Measurements from ENCODE around the gene STPG3.
A peak's percentile ranks its signal among the peaks of the same experiment; 100 is the strongest.
"Not testable (repeated sequence)": the region's sequence is repeated elsewhere in the genome, so short reads cannot be mapped to it uniquely, and the experiment has no call there.

Gene STPG3

DNA sequence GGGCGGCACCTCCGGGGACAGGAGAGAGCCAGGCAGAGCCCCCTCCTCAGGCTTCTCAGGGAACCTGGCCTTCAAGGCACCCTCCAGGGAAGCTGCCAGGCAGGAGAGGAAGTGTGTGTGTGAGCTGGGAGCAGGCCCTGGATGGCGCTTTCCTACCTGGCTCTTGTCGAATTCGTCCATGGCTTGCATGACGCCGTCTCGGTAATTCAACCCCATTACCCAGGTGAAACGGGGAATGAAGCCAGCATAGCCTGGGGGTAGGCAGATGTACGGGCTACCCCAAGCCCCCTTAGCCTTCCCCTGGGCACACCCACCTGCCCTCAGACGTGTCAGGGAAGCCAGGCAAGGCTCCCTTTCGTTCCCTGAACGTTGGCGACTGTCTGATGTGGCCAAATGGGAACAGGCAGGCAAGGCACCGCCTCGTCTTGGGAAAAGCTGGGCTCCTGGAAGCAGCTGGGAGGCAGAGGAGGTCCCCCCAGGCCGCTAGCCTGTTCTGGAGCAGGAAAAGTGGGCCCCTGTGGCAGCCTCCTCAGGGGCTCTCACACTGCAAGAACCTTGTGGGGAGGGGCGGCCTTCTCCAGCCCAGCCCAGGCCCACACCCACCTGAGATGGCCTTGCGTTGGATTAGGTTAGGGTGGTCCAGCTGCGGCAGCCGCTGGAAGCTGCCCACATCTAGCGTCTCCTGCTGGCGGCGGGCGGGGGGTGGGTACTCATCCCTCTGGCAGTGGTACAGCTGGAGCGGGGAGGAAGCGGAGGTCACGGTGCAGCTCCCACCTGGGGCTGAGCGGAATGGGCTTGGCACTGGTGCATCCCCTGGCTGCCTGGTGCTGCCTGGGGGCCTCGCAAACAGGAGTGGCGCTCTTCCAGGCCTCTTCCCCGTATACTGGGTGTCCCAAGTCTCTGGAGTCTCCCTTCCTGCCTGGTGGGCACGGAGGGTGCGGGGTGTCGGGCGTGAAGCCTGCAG is 6.3 kb upstream of the STPG3 start:
- DNase-seq (ENCODE audit: low read depth in 2 of 2): no peak

DNA sequence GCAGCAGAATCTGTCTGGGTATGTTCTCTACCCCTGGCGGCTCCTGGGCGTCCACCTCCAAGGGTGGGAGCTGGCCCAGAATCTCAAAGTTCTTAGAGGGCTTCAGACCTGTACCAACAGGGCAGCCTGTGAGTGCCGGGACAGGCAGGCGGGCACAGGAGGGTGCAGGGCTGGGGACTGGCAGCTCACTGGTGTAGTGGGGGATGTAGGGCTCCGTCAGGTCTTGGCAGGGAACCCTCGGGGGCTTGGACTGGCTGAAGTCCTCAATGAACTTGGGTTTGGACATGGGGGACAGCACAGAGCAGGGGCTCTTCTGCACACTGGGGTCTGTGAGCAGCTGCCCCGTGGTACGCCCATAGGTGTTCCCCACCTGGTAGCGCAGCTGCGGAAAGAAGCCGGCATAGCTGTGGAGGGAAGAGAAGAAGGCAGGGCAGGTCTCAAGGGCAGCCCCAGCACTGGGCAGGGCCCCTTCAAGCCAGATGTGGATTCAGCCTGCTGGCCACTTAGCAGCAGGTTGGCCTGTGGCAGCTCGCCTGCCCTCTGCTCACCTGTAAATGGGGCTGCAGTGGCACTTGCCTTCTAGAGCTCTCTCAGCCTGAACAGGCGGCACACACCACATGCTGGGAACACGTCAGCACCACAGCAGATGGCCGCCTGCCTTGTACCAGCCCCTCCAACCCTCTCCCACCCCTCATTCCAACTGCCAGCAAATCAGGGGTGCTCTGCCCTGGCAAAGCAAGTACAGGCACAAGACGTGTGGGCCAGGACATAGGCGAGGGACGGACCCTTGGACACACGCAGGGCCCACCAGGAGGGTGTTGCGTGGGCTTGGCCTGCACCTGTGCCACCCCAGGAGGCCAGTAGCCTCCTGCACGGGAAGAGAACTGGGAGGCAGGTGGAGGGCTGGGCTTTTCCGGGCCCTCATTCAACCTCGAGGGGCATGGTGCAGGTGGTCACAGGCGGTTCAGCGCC is 5.3 kb upstream of the STPG3 start:
- no peak for DNase-seq (ENCODE audit: low read depth in 2 of 2)

- DNase-seq (ENCODE audit: low read depth in 2 of 2): no peak
Observed at GRCh38 chr9:137247135-137247915, 3.8 kb upstream of the STPG3 start.

- no peak for DNase-seq (ENCODE audit: low read depth in 2 of 2)
Observed at GRCh38 chr9:137247916-137248175, 3.2 kb upstream of the STPG3 start.

DNA sequence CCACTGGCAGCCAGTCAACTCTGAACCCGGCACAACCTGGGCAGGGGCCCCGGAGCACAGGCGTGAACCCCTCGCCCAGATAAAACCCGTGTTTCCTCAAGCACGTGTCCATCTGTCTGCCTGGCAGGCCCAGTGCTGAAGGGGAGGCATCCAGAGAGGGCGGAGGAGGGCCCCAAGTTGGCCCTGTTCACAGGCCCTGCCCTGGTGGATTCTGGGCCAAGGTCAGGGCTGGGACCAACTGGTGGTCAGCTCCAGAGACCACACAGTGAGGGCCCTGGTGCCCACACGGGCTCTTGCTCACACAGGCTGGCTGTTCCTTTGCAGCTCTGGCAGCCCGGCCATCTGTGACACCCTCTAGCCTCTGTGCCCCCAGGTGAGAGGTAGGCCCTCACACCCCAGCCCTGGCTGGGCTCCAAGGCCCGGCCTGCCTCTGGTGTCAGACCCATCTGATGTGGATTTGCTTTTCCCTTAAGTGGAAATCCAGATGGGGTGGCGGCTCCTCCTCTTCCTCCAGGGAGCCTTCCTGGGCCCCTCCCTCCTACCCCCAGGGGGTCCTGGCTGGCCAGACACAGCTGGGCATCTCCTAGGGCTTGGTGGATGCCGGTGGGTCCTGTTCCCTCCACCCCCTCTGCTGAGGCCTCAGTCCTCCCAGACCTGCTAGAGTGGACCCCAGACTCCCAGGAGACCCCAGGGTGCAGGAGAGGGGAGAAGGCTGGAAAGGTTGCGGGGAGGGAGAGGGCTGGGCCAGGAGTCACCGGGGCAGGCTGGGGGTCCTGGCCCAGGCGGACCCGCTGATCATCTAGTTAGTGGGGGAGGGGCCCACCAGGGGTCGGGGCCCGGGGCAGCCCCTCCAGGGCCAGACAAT is 525 bp upstream of the STPG3 start:
- no peak for DNase-seq (ENCODE audit: low read depth in 2 of 2)

DNA sequence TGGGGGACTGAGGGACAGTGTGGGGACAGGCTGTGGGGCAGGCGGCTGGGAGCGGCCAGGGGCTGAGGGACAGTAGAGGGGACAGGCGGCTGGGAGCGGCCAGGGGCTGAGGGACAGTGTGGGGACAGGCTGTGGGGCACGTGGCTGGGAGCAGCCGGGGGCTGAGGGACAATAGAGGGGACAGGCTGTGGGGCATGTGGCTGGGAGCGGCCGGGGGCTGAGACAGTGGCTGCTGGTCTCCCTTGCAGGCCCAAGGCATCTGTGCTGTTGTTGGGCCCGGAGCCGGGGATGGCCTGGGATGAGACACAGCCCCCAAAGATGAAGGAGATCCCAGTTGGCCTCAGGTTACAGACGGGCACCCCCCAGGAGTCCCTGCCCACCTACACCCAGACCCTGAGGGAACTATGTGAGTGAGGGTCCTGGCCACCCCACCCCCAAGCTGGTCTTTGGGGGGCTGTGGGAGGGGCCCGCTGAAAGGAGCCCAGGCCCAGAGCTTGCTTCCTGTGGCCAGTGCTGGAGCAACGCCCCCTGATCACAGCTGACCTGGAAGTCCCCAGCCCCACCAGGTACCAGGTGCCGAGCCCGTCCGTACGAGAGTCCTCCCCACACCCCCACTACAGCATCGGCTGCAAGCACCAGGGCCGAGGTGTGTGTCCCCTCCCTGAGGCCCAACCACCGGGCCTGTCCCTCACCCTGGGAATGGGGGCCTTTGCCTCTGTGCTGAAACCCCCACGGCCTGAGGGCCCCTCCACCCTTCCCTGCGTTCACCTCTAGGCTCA is 593 bp downstream of the STPG3 start:
- no peak for DNase-seq (ENCODE audit: low read depth in 2 of 2)

GRCh38 chr9:137252555-137253506 is 1.7 kb downstream of the STPG3 start:
- DNase-seq (ENCODE audit: low read depth in 2 of 2): no peak

GRCh38 chr9:137253717-137254623 is 2.9 kb downstream of the STPG3 start:
- no peak for DNase-seq (ENCODE audit: low read depth in 2 of 2)

GRCh38 chr9:137254624-137255447 is 3.8 kb downstream of the STPG3 start, which contains the start of gene NELFB:
Gene NELFB, plus strand, starts transcription at chr9:137255327.
- peak; percentile 86 to 94 for DNase-seq (ENCODE audit: low read depth in 2 of 2)

GRCh38 chr9:137255448-137256114 is 4.5 kb downstream of the STPG3 start:
- no peak for DNase-seq (ENCODE audit: low read depth in 2 of 2)

- no peak for DNase-seq (ENCODE audit: low read depth in 2 of 2)
Observed at GRCh38 chr9:137256362-137256761, 5.3 kb downstream of the STPG3 start.

- DNase-seq (ENCODE audit: low read depth in 2 of 2): no peak
Observed at GRCh38 chr9:137256856-137257255, 5.8 kb downstream of the STPG3 start.

GRCh38 chr9:137262173-137262908 is 11.3 kb downstream of the STPG3 start:
- DNase-seq (ENCODE audit: low read depth in 2 of 2): not testable (repeated sequence)

GRCh38 chr9:137262909-137263285 is 11.8 kb downstream of the STPG3 start:
- no peak for DNase-seq (ENCODE audit: low read depth in 2 of 2)

DNA sequence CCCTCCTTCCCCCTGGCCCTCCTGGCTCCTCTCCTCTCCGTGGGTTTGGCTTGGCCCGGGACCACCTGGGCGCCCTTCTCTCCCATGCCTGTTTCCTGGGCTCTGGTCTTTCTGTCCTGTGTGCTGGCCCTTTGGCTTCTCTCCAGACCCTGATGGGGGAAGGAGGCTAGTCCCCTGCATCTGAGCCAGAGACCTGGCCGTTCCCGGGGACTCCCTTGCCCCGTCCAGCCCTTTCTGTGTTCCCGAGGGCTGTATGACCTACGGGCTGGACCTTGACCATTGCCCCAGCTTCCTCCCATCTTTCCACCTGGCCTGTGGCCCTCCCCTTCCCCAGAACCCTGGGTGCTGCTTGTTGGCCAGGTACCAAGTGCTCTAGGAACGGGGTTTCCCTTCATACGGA is 12.4 kb downstream of the STPG3 start:
- DNase-seq (ENCODE audit: low read depth in 2 of 2): no peak

DNA sequence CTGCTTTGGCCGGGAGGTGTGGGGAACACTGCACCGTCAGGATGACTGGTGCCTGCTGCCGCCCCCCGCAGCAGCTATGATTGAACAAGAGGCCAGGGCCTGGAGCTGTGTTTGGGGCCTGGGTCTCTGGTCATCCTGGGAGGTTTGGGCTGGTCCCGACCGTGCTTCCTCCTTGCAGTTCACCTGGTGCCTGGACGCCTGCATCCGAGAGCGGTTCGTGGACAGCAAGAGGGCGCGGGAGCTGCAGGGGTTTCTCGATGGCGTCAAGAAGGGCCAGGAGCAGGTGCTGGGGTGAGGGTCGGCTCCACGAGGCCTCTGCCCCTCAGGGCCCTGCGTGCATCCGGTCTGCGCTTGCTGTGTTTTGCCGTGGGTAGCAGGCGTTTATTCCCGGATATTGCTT is 13.0 kb downstream of the STPG3 start:
- DNase-seq (ENCODE audit: low read depth in 2 of 2): no peak
